CD4-positive, alpha-beta T cell (primary cell): ENCODE measurements around the gene NGRN. TPM values are rescaled to one million over a fixed set of nuclear protein-coding genes. Genes with fewer than 3 reads are reported as not detected.

Source experiments
- ATAC-seq: fragments of 200-7000 bp; cut with Tn5 transposase; one replicate; pipeline ENCODE4 v1.10.0; 2022; ENCODE audit warnings: mild to moderate bottlenecking; ENCODE audit not compliant: poor library complexity
- CTCF ChIA-PET: fragments of 350-600 bp; sonication (Branson Sonifier 250); formaldehyde crosslinking; loops from one replicate; lab custom pipeline; 2021; ENCODE audit warnings: antibody characterized with exemption, inconsistent platforms; lab: Charles Lee
- POLR2A ChIA-PET: fragments of 350-600 bp; sonication (Branson Sonifier 250); formaldehyde crosslinking; loops from one replicate; lab custom pipeline; 2021; ENCODE audit warnings: antibody characterized with exemption, inconsistent platforms; lab: Charles Lee
- DNase-seq, 14 experiments: peaks; one replicate each; pipeline ENCODE4 v3.0.0-alpha.2; 2013 to 2020; ENCODE audit warnings: mixed read lengths in 2 of 14
- H3K27ac ChIP-seq, 2 donors: one replicate each; pipeline versions ENCODE4 v1.5.1 to v1.7.0; 2013; ENCODE audit warnings: low read length in 2 of 2, low read depth in 1 of 2, mild to moderate bottlenecking in 1 of 2
- H3K27me3 ChIP-seq, 2 experiments: 1 replicate in 1 of 2; 2 replicates in 1 of 2; pipeline versions ENCODE4 v1.6.1 to v1.7.0; 2013; ENCODE audit warnings: low read length in 2 of 2, control low read depth in 1 of 2, mild to moderate bottlenecking in 1 of 2, moderate library complexity in 1 of 2; ENCODE audit not compliant: insufficient read depth in 2 of 2, control insufficient read depth in 1 of 2
- H3K36me3 ChIP-seq: one replicate; pipeline ENCODE4 v1.6.1; 2013; ENCODE audit warnings: low read length, control low read depth; ENCODE audit not compliant: insufficient read depth
- H3K4me1 ChIP-seq: one replicate; pipeline ENCODE4 v1.6.1; 2013; ENCODE audit warnings: low read length, control low read depth; ENCODE audit not compliant: insufficient read depth
- H3K4me3 ChIP-seq: one replicate; pipeline ENCODE4 v1.5.1; 2013; ENCODE audit warnings: mild to moderate bottlenecking, low read length, moderate library complexity
- H3K9me3 ChIP-seq, 2 experiments: 1 replicate in 1 of 2; 2 replicates in 1 of 2; pipeline versions ENCODE4 v1.6.1 to v1.7.0; 2013; ENCODE audit warnings: low read length in 2 of 2, mild to moderate bottlenecking in 2 of 2, control low read depth in 1 of 2, moderate library complexity in 1 of 2; ENCODE audit not compliant: control insufficient read depth in 1 of 2, insufficient read depth in 1 of 2
- H3K27ac Mint-ChIP-seq: one replicate; pipeline ENCODE4 v1.8.0; 2020; ENCODE audit warnings: mixed read lengths
- H3K27me3 Mint-ChIP-seq: one replicate; pipeline ENCODE4 v1.8.0; 2021; ENCODE audit warnings: mixed read lengths
- H3K36me3 Mint-ChIP-seq: one replicate; pipeline ENCODE4 v1.8.0; 2021; ENCODE audit warnings: low read depth, mixed read lengths
- H3K4me1 Mint-ChIP-seq: one replicate; pipeline ENCODE4 v1.8.0; 2021; ENCODE audit warnings: low read depth, mixed read lengths
- H3K4me3 Mint-ChIP-seq: one replicate; pipeline ENCODE4 v1.8.0; 2020; ENCODE audit warnings: mild to moderate bottlenecking, mixed read lengths
- H3K9me3 Mint-ChIP-seq: one replicate; pipeline ENCODE4 v1.8.0; 2020; ENCODE audit warnings: mixed read lengths
- intact Hi-C, 2 experiments: fragments of 100-400 bp; cut with DNase I in 1 of 2; cut with micrococcal nuclease in 1 of 2; formaldehyde crosslinking; loops; one replicate each; pipeline versions ENCODE4 v1.15.1 to v1.9.0; 2023 to 2025; cut with DNase I, micrococcal nuclease
- total RNA-seq, 174 experiments: library from RNA in 2 of 174; stranded (reverse) in 2 of 174; gene quantifications; one replicate each; pipeline ENCODE4 v1.2.3 and lab custom pipeline; 2021 to 2026
- TF ChIP-seq, protein P1 (sequence below): fragments of 200-600 bp; IDR thresholded peaks from one replicate; pipeline ENCODE4 v1.8.0; 2022; ENCODE audit warnings: antibody characterized with exemption, mild to moderate bottlenecking

NGRN gene
- total RNA-seq, 2 experiments from 2014 or later = 55.7 to 58.4 TPM

DNA sequence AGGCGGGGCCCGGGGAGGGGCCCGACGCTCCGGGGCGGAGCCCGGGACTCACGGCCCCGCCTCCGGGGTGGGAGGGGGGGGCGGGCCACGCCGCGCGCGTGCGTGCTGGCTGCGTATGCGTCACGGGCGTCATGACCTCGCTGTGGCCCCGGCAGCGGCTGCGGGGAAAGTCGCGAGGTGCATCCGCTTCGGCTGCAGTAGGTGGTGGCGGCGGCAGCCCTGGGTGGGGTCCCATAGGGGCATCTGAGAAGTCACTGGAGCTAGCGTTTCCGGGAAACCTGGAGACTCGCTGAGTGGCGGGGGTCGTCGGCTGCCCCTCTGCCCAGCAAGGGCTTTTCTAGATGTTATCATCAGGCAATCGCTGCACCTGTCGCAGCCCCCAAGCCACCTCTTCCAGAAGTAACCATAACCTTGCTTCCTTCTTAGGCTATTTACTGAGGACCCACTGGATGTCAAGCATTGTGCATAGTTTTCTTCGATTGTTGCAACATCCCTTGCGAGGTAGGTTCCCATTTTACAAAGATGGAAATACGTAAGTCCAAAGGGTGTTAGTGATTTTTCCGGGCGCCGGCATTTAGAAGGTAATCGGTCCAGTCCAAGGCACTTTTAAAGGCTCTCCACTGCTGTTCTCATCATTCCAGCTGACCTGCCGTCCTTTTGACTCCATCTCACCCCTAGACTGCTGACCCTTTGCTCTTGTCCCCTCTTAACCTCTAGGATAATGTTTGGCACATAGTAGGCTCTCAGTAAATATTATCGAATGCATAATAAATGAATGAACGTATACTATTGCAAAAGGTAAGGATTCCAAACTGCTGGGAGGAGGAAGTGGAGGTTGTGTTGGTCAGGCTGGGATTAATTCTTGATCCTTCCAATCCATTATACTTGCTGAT lies 31.1 kb upstream of the NGRN start, which contains the start of gene GDPGP1:
Gene GDPGP1 (plus strand): TSS at position 114 of the 893 bp plus-strand sequence. CDS start 6,700 bp downstream, outside the sequence.
- POLR2A ChIA-PET = interaction anchor here (0.6 to 5.1 kb wide), 22 partner anchors 10 to 701 kb away, joined by 3 to 97 read pairs (median 8); partner anchors contain the start of genes AP3S2, HDDC3, IDH2 and IQGAP1
- Mint-ChIP-seq H3K4me3 (peak within 1 kb of the TSS; percentile 93), H3K27ac (peak within 1 kb of the TSS; percentile 99), H3K27me3 (no peaks in the 10 kb centered on the region), H3K36me3 (peaks cover 64% of the 10 kb centered on the region), H3K4me1 (peaks cover 50% of the 10 kb centered on the region), H3K9me3 (no peaks in the 10 kb centered on the region)
- Histone ChIP-seq H3K4me1 (peaks cover 53% of the 10 kb centered on the region), H3K4me3 (peak within 1 kb of the TSS; percentile 89), H3K27me3 (no peaks in the 10 kb centered on the region), H3K27ac (peak within 1 kb of the TSS; percentile 97 to 99), H3K9me3 (no peaks in the 10 kb centered on the region), H3K36me3 (peaks cover 39% of the 10 kb centered on the region)
- ATAC-seq (peak; percentile 58), DNase-seq (peak in 5 of 14 experiments; percentile 78 to 98 (median 95))
- TF ChIP-seq, protein P1, sequence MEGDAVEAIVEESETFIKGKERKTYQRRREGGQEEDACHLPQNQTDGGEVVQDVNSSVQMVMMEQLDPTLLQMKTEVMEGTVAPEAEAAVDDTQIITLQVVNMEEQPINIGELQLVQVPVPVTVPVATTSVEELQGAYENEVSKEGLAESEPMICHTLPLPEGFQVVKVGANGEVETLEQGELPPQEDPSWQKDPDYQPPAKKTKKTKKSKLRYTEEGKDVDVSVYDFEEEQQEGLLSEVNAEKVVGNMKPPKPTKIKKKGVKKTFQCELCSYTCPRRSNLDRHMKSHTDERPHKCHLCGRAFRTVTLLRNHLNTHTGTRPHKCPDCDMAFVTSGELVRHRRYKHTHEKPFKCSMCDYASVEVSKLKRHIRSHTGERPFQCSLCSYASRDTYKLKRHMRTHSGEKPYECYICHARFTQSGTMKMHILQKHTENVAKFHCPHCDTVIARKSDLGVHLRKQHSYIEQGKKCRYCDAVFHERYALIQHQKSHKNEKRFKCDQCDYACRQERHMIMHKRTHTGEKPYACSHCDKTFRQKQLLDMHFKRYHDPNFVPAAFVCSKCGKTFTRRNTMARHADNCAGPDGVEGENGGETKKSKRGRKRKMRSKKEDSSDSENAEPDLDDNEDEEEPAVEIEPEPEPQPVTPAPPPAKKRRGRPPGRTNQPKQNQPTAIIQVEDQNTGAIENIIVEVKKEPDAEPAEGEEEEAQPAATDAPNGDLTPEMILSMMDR = no peak
- CTCF ChIA-PET = interaction anchor here (0.6 to 1.6 kb wide), 5 partner anchors 20 to 698 kb away, joined by 3 to 7 read pairs (median 4); partner anchors contain the start of gene HDDC3
- intact Hi-C loops = loop anchor here (1.0 to 10.0 kb wide), 8 partner anchors 31 to 696 kb away; partner anchors contain the start of genes NGRN (in 2 of the 2), AP3S2 (in 1 of the 2), IDH2 (in 1 of the 2) and IQGAP1 (in 1 of the 2)

DNA sequence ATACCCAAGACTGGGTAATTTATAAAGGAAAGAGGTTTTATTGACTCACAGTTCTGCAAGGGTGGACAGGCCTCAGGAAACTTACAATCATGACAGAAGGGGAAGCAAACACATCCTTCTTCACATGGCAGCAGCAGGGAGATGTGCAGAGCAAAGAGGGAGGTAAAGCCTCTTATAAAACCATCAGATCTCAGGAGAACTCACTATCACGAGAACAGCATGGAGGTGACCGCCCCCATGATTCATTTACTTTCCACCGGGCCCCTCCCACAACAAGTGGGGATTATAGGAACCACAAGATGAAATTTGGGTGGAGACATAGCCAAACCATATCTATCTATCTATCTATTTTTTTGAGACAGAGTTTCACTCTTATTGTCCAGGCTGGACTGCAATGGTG lies 26.1 kb upstream of the NGRN start:
- no peak overlapping the region for H3K4me3 ChIP-seq
- TF ChIP-seq, protein P1 = no peak
- H3K36me3 Mint-ChIP-seq = peaks cover 40% of the 10 kb centered on the region
- no peaks in the 10 kb centered on the region for H3K9me3 Mint-ChIP-seq
- peaks cover 34% of the 10 kb centered on the region for H3K36me3 ChIP-seq
- peaks cover 9% of the 10 kb centered on the region for H3K4me1 ChIP-seq
- H3K4me3 Mint-ChIP-seq = no peak overlapping the region
- H3K27ac Mint-ChIP-seq = peak overlapping the region; percentile 27
- CTCF ChIA-PET = interaction anchor here (1.0 kb wide), 1 partner anchor 18 kb away, joined by 3 read pairs; no protein-coding TSS in a partner anchor
- DNase-seq = no peak
- ATAC-seq = no peak
- no peaks in the 10 kb centered on the region for H3K9me3 ChIP-seq
- H3K4me1 Mint-ChIP-seq = peaks cover 9% of the 10 kb centered on the region
- H3K27me3 ChIP-seq = no peaks in the 10 kb centered on the region
- intact Hi-C loops = loop anchor here in 1 of 2 experiments (10.0 kb wide), 1 partner anchor 345 kb away; the partner anchor contains the start of gene AP3S2
- no peak overlapping the region for H3K27ac ChIP-seq
- POLR2A ChIA-PET = no interaction called here
- H3K27me3 Mint-ChIP-seq = no peaks in the 10 kb centered on the region

DNA sequence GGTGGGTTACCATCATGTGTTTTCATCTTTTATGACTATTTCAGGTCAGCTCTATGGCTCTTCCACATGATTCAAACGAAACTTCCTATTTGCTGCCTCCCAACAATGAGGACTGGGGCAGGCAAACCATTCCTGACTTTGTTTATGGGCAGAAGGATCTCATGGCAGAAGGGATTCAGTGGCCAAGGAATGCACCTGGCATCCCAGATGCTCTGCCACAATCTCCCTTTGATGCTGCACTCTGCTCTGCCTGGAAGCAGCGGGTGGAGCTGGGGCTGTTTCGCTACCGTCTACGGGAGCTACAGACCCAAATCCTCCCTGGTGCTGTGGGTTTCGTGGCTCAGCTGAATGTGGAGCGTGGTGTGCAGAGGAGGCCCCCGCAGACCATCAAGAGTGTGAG lies 24.6 kb upstream of the NGRN start:
- no peak overlapping the region for H3K4me3 Mint-ChIP-seq
- H3K27ac Mint-ChIP-seq = no peak overlapping the region
- Histone ChIP-seq H3K4me3 (no peak overlapping the region), H3K27me3 (no peaks in the 10 kb centered on the region), H3K36me3 (peaks cover 34% of the 10 kb centered on the region), H3K4me1 (no peaks in the 10 kb centered on the region), H3K27ac (no peak overlapping the region), H3K9me3 (no peaks in the 10 kb centered on the region)
- DNase-seq (no peak), ATAC-seq (no peak)
- CTCF ChIA-PET = interaction anchor here (1.0 kb wide), 1 partner anchor 8 kb away, joined by 3 read pairs; the partner anchor contains the start of gene TTLL13
- POLR2A ChIA-PET = interaction anchor here (1.3 to 1.4 kb wide), 2 partner anchors 9 to 39 kb away, joined by 3 read pairs; partner anchors contain the start of gene SEMA4B
- peaks cover 32% of the 10 kb centered on the region for H3K36me3 Mint-ChIP-seq
- intact Hi-C loops = no loop called here
- H3K9me3 Mint-ChIP-seq = no peaks in the 10 kb centered on the region
- no peaks in the 10 kb centered on the region for H3K4me1 Mint-ChIP-seq
- no peaks in the 10 kb centered on the region for H3K27me3 Mint-ChIP-seq
- TF ChIP-seq, protein P1 = no peak
